GM12891 (cell line): ENCODE data around the gene MVB12B.

Source experiments
- POLR2A ChIP-seq: IDR thresholded peaks from 2 replicates; pipeline ENCODE4 v1.6.1; 2011; ENCODE audit warnings: low read depth, low read length, control low read depth
- POLR2AphosphoS5 ChIP-seq: IDR thresholded peaks from 2 replicates; pipeline ENCODE4 v1.6.1; 2011; ENCODE audit warnings: low read depth, low read length, control low read depth
- POU2F2 ChIP-seq: IDR thresholded peaks from 2 replicates; pipeline ENCODE4 v1.6.1; 2011; ENCODE audit warnings: low read depth, mild to moderate bottlenecking, control low read depth, low read length, moderate library complexity
- SPI1 ChIP-seq: IDR thresholded peaks from 2 replicates; pipeline ENCODE4 v1.6.1; 2011; ENCODE audit warnings: low read depth, low read length, control low read depth
- TAF1 ChIP-seq: IDR thresholded peaks from 2 replicates; pipeline ENCODE4 v1.6.1; 2011; ENCODE audit warnings: low read depth, low read length, control low read depth

GRCh38 chr9:126378761-126379160 is 52.1 kb downstream of the MVB12B start:
- TF ChIP-seq POLR2AphosphoS5 (no peak), TAF1 (no peak), POLR2A (no peak), SPI1 (no peak), POU2F2 (no peak)
